GM21619 (cell line): Measurements from ENCODE around the gene XAB2.

ENCODE experiments used
- ATAC-seq: cut with Tn5 transposase; IDR thresholded peaks from one replicate; pipeline ENCODE4 v1.9.1; 2021; ENCODE audit not compliant: unreplicated experiment

XAB2 gene

GRCh38 chr19:7612282-7613274 is 16.8 kb downstream of the XAB2 start:
- ATAC-seq = no peak

- no peak for ATAC-seq
Observed at GRCh38 chr19:7611541-7612279, 17.6 kb downstream of the XAB2 start.

GRCh38 chr19:7610491-7611240 is 18.7 kb downstream of the XAB2 start:
- no peak for ATAC-seq

- ATAC-seq = no peak
Observed at GRCh38 chr19:7607874-7608560, 21.3 kb downstream of the XAB2 start.

- no peak for ATAC-seq
Observed at GRCh38 chr19:7607212-7607873, 22.0 kb downstream of the XAB2 start.

- ATAC-seq = no peak
Observed at GRCh38 chr19:7606289-7606688, 23.1 kb downstream of the XAB2 start.

GRCh38 chr19:7605490-7606222 is 23.7 kb downstream of the XAB2 start:
- no peak for ATAC-seq

GRCh38 chr19:7603919-7604318 is 25.4 kb downstream of the XAB2 start:
- no peak for ATAC-seq

GRCh38 chr19:7602935-7603497 is 26.3 kb downstream of the XAB2 start:
- ATAC-seq = no peak

- no peak for ATAC-seq
Observed at GRCh38 chr19:7602240-7602934, 27.0 kb downstream of the XAB2 start.

GRCh38 chr19:7600721-7601120 is 28.6 kb downstream of the XAB2 start:
- no peak for ATAC-seq

GRCh38 chr19:7598180-7598579 is 31.2 kb downstream of the XAB2 start:
- ATAC-seq = no peak

- no peak for ATAC-seq
Observed at GRCh38 chr19:7597689-7598088, 31.7 kb downstream of the XAB2 start.

- no peak for ATAC-seq
Observed at GRCh38 chr19:7596211-7596937, 33.0 kb downstream of the XAB2 start.

GRCh38 chr19:7595466-7596133 is 33.7 kb downstream of the XAB2 start, which contains the start of gene CAMSAP3:
Gene CAMSAP3 (plus strand): TSS chr19:7595863. CDS start chr19:7596003, 140 bp downstream.
- no peak for ATAC-seq

- ATAC-seq = no peak
Observed at GRCh38 chr19:7590256-7590655, 39.1 kb downstream of the XAB2 start.

GRCh38 chr19:7589822-7590221 is 39.5 kb downstream of the XAB2 start:
- ATAC-seq = no peak
